SHP77 (cell line): ENCODE results near the gene COX4I2.
"Not testable (repeated sequence)": the region's sequence is repeated elsewhere in the genome, so short reads cannot be mapped to it uniquely, and the experiment has no call there.

ENCODE experiments used
- DNase-seq, 2 experiments: peaks; one replicate each; lab custom pipeline; 2025; lab: John Stamatoyannopoulos, UW

COX4I2 gene

DNA sequence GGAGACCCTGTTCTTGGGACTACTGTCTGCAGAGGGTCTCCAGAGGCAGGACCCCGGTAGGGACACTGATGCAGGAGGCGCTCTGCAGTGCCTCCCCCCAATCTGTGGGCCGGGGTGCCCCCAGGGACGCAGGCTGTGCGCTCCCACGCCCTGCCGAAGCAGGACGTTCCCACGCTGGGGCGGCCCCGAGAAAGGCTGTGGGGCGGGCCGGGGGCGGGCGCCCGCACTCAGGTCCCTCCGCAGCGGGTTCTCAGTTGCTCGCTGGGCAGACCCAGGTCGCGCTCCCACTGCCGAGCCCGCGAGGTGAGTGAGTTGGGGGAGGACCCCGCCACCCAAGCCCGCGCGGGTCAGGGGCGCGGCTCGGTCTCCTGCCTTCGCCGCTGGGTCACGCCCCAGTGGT is at the start of gene COX4I2:
TSS of gene COX4I2 (plus strand) at position 253 of the 400 bp plus-strand sequence. CDS start 1,106 bp downstream, outside the sequence.
- DNase-seq = no peak

DNA sequence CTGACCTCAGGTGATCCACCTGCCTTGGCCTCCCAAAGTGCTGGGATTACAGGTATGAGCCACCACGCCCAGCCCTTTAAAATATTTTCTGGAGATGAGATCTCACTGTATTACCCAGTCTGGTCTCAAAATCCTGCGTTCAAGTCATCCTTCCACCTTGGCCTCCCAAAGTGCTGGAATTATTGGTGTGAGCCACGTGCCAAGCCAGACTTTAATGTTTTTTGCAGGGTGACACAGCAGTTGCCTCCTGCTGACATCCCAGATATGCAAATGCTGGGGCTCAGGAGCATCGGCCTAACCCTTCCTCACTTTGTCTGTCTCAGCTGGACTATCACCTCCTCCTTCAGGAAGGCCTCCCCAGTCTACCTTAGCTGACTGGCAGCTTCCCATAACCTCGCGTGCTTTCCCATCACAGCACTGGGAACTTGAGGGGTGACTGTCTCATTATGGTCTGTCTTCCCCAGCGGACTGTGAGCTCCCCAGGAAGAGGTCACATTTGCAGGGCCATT is 46.9 kb upstream of the COX4I2 start:
- no peak for DNase-seq

DNA sequence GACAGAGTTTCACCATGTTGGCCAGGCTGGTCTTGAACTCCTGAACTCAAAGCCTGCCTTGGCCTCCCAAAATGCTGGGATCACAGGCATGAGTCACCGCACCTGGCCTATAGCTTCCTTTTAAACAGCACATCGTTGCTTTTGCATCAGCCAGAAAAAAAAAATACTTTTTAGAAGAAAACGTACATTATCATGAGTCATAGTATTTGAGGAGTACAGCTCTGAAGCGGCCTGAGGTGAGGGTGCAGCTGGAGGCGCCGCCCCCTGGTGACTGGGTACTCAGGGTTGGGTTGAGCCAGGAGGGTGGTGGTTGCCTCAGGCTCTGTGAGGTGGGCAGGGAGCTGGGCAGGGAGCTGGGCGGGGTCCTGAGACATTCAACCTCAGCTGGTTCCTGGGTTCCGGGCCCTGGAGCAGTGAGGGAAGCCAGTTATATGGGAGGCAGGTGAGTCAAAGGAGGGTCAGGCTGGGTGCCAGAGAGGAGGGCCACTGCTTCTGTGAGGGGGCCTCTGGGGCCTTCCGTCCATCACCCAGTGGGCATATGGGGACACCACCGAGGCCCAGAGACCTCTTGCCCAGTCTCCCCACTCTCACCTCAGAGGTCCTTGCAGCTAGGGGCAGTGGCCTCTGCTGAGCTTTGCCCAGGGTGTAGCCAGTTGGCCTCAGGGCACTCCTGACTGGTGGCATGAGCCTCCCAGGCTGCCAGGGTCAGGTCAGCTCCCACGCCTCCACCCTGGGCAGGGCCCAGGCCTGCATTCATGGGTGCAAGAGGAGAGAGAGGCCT is 44.3 kb upstream of the COX4I2 start:
- DNase-seq = peak in 1 of 2 experiments; percentile 44

DNA sequence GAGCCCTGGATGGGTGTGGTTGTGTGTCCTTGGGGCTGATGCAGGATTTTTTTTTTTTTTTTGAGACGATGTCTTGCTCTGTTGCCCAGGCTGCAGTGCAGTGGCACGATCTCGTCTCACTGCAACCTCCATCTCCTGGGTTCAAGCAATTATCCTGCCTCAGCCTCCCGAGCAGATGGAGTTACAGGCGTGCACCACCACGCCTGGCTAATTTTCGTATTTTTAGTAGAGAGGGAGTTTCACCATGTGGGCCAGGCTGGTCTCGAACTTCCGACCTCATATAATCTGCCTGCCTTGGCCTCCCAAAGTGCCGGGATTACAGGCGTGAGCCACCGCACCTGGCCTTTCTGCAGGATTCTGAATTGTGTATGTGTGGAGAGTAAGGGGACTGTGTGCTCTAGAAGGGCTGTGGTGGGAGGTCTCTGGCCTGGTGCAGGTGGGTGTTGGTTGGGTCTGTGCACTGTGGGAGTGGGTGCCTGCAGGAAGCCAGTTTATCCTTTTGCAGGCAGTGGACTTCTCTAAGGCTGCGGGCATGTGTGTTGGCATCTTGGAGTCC is 43.6 kb upstream of the COX4I2 start:
- no peak for DNase-seq

DNA sequence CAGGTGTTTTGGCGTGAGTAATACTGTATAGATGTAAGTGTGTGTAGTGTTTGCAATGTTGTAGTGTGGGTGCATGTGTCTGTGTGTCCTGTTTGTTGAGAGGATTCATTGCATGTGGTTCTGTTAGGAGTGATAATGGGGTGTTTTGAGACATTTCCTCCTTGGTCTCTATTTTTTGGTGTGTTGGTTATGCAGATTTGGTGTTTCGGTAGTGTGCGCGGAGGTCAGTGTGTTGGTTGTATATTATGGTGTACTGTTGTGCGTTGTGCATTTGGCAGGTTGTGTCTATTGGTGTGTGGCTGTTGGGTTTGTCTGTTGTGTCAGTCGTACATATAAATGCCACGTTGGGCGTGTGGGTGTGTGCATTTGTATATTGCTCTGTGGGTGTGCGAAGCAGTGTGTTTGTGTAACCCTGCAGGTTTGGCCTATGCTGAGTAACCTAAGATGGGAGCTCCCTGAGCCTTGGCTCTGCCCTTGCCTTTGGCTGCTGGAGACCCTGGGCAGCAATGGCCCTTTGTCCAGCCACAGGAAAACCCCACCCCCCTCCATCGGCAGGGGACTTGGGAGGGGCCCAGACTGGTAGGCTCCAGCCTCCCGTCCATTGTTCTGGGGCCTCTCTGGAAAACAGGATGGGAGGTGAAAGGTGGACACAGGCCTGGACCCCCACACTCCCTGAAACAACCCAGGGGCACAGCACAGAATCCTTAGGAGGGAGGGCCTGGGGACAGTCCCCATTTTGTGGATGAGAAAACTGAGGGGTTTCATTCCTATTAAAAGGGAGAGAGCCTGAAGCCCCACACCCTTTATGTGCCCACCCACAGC is 42.9 kb upstream of the COX4I2 start:
- peak in 1 of 2 experiments; percentile 21 for DNase-seq

DNA sequence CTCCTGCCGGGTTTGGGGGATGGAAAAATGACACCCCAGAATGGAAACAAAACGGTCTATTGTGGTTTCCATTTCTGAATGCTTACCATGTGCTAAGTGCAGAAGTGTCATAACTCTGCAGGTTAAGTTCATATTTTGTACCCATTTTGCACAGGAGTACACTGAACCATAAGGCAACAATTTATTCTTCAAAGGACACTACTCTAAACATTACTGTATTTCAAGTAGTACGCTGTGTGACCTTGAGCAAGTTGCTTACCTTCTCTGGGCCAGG is 42.4 kb upstream of the COX4I2 start:
- DNase-seq = no peak

DNA sequence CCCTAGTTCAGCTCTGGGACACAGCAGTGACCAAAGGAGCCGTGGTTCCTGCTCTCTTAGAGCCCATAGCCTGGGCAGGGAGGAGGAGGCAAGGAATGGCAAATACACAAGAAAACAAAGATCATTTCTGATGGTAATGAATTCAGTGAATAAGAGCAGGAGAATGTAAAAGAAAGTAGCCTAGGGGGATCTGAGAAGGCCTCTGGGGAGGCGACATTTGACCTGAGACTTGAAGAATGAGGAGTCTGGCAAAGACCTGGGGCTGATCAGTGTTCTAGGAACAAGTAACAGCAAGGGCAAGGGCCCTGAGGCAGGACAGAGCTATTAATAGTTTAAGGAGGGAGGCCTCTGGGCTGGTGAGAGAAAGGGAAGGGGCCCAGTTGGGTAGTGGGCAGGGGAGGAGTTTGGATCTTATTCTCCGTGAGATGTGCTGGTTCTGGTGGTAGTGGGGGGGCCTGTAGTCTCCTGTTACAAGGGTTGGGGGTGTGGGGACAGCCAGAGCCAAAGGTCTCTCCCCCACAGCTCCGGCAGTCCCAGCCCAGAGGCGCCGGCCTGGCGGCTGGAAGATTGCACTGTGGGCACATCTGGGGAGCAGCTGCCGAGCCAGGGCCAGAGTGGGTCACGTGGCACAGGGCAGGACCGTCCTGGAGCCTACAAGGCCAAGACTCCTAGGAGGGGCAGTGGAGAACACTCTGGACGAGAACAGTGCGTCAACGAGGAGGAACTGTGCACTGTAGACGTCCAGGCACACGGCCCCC is 41.9 kb upstream of the COX4I2 start:
- DNase-seq = peak; percentile 57 to 76

DNA sequence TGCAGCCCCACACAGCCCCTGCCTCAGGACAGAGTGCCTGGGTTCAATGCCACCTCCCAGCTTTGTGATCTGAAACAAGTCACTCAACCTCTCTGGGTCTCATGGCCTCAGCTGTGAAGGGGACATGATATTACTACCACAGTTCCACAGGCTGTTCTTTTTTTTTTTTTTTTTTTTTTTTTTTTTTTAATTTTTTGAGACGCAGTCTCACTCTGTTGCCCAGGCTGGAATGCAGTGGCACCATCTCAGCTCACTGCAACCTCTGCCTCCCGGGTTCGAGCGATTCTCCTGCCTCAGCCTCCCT is 41.3 kb upstream of the COX4I2 start:
- DNase-seq = not testable (repeated sequence)

DNA sequence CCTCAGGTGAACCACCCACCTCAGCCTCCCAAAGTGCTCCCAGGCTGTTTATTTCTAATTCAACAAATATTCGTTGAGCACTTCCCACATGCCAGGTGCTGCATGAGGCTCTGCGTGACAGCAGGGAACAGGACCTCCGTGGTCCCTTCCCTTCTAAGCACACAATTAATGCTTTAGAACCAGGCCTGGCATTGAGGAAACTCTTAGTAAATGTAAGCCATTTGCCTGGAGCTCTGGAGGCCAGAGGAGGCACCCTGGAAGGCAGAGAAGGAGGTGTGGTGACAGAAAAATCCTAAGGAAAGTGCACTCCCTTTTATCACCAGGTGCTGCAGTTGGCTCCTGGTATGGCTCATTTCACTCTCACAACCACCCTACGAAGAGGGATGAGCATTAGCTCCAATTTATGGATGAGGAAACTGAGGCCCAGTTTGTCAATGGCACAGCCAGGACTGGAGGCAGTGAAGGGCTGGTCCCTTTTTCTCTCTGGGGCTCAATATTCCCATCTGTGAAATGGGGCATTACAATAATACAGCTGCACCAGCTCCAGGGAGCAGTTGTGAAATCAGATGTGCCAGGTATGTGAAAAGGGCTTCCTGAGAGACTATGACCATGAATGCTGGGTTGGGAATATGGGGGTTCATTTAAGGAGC is 40.8 kb upstream of the COX4I2 start:
- peak; percentile 13 to 35 for DNase-seq

DNA sequence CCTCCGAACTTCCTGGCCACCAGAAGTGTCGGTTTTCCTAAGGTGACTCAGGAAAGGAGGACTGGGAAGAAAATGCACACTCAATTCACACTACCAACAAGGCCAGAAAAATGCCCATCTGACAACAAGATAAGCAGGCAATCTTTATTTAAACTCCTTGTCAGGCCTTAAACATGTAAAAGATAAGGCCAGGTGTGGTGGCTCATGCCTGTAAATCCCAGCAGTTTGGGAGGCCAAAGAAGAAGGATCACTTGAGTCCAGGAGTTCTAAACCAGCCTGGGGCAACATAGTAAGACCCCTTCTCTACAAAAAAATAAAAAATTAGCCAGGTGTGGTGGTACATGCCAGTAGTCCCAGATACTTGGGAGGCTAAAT is 40.2 kb upstream of the COX4I2 start:
- no peak for DNase-seq

DNA sequence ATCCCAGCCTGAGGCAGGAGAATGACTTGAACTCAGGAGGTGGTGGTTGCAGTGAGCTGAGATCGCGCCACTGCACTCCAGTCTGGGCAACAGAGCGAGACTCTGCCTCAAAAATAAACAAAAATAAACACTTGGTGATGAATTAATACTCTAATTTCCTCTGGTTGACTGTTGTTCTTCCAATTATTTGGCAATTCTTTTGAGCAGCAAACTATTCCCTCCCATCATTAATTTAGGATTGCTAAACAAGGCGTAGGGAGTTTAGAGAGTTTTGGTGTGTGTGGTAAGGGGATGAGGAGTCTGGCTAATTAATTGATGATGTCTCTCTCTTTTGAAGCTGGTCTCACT is 35.3 kb upstream of the COX4I2 start:
- no peak for DNase-seq

DNA sequence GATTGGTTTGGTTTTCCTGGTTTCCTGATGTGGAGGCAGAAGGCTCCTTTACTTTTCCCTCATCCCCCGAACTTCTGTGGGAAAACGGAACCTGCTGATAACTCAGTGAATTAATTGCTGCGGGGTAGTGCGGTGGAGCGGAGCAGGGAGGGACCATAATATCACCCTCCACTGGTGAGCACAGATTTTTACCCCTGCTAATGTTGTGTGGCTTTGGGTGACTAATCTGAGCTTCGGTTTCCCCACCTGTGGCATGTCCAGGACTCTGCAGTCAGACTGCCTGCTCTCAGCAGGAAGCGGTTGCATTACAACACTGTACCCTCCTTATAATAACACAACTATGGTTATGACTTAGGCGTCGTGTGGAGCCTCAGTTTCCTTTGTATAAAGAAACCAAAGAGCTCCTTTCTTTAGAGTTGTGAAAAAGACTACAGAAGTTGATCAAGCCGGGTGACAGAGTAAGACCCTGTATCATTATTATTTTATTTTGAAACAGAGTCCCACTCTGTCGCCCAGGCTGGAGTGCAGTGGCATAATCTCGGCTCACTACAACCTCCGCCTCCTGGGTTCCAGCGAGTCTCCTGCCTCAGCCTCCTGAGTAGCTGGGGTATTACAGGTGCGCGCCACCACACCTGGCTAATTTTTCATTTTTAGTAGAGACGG is 34.8 kb upstream of the COX4I2 start:
- DNase-seq = peak in 1 of 2 experiments; percentile 20

DNA sequence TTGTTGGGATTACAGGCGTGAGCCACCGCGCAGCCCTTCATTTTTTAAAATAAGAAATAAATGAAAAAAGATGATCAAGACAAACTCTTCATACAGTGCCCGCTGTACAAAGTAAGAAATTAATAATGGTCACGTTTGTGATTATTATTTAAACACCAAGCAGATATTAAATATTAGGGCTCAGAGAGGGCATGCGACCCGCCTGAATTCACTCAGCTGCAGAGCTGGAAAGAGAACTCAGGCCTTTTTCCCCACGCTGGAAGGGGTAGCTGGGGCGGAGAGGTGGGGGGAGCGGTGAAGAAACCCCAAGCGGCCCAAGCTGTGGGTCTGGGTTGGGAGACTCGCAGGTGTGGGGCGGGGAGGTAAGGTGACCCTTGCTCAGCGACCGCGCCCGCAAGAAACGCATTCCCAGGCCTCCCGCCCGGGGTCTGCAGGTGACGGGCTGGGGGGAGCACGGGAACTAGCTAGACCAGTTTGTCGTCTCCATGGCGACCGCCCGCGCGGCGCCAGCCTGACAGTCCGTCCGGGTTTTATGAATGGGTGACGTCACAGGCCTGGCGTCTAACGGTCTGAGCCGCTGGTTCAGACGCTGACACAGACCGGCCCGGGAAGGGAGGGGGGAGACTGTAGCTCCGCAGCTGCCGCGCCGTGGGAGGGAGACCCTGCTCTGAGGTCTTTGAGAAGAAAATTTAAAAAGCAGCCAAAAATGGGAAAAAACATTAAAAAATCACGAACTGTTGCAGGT is 33.7 kb upstream of the COX4I2 start:
- peak; percentile 97 to 99 for DNase-seq

DNA sequence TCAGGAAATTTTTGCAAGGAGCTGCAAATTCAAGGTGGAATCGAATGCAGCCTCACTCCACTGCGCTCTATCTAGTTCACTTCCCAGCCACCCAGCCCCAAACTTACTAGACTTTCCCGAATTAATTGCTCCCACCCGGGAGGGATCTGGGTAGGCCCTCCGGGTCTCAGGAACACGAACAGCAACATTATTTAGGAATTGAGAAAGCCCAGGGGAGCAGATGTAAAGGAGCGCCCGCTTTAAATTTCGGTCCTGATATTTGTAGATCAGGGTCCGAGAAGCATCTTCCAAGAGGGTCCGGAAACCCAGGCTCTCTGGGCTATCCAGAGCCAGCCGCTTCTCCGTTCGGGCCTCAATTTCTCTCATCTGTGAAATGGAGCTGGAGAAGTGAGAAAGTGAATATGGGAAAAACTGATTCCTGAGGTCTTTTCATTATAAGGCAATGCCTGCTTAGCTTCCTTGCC is 33.1 kb upstream of the COX4I2 start:
- no peak for DNase-seq

DNA sequence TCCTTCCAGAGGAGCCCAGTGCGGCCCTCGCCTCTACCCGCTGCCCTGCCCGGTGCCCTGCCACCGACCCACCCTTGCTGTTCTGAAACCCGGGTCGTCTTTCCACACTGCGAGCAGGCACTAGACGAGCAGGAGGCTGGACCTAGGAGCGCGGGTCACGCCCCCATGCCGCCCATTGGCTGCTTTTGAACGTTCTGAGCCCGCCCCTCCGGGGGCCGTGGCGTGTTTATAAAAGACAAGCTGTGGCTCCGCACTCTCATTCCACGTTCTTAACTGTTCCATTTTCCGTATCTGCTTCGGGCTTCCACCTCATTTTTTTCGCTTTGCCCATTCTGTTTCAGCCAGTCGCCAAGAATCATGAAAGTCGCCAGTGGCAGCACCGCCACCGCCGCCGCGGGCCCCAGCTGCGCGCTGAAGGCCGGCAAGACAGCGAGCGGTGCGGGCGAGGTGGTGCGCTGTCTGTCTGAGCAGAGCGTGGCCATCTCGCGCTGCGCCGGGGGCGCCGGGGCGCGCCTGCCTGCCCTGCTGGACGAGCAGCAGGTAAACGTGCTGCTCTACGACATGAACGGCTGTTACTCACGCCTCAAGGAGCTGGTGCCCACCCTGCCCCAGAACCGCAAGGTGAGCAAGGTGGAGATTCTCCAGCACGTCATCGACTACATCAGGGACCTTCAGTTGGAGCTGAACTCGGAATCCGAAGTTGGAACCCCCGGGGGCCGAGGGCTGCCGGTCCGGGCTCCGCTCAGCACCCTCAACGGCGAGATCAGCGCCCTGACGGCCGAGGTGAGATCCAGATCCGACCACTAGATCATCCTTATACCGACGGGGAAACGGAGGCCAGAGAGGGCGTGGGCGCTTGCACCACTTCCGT is 32.4 kb upstream of the COX4I2 start, which contains the start of gene ID1:
TSS of gene ID1 (plus strand) at position 259 of the 871 bp plus-strand sequence. CDS start at position 358, 99 bp downstream.
- peak; percentile 95 for DNase-seq

DNA sequence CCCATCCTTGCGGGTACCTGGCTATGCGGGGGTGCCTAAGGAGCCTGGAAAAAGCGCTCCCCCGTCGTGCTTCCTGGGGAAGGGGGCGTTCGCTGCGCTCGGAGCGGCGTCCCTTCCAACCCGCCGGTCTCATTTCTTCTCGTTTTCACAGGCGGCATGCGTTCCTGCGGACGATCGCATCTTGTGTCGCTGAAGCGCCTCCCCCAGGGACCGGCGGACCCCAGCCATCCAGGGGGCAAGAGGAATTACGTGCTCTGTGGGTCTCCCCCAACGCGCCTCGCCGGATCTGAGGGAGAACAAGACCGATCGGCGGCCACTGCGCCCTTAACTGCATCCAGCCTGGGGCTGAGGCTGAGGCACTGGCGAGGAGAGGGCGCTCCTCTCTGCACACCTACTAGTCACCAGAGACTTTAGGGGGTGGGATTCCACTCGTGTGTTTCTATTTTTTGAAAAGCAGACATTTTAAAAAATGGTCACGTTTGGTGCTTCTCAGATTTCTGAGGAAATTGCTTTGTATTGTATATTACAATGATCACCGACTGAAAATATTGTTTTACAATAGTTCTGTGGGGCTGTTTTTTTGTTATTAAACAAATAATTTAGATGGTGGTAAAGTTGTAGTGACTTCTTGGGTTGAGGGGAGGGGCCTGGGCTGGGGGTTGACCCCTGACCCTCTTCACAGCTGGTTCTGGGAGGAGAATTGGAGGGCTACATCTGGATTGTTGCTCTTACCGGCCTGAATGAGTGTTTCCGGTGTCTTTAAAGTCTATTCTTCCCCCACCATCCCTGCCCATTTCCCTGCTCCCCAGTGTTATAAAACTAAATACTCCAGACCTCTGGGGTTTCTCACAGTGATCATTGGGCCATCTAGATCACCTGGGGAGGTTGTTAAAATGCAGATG is 31.6 kb upstream of the COX4I2 start:
- DNase-seq = no peak

DNA sequence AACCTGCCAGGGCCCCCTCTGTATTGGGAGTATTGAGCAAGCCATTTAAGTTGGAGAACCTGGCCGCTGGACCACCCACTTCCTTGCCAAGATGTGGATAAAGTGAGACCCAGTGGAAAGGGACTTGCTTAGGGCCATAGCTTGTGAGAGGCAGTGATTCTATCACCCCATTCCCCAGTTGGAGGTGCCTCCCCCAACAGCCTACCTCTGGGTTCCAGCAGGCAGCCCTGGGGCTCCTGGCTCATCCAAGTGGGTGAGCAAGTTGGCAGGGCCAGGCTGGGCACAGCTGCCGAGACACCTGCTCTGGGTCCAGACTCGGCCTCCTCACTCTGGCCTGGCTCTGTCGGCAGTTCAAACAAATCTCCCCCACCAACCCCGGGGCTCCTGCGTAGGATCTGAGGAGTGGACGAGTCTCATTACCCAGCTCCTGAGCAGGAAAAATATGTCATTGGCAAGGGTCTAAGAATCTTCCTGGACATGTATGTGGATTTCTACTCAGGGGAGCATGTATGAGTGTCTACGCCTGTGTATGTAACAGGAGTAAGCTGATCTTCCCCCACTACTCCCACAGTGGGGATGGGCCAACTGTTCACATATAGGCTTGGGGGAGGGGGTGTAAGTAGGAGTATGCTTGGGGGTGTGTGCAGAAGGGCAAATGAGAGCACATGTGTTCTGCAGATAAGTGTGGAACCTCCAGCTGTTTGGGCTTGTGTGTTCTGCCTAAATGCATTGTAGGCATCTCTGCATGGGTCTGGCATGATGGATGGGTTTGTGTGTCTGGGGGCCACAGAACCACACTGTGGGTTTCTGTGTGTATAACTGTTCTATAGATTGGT is 30.7 kb upstream of the COX4I2 start:
- DNase-seq = peak; percentile 59 to 72
